K562 (cell line): ENCODE results near the gene CAST. TPM values are rescaled to one million over a fixed set of nuclear protein-coding genes. Genes with fewer than 3 reads are reported as not detected.
A peak's percentile ranks its signal among the peaks of the same experiment; 100 is the strongest.

Experiments used
- ATAC-seq: fragments of 200-7000 bp; cut with Tn5 transposase; 3 replicates; pipeline ENCODE4 v1.9.1; 2020; ENCODE audit warnings: moderate library complexity
- BruUV-seq: library from RNA; stranded (reverse); fragments of 400-500 nt; replicated peaks from 2 replicates; lab custom pipeline; 2021; lab: Mats Ljungman, UMichigan
- CTCF ChIA-PET: fragments of 300-600 bp; formaldehyde crosslinking; extraction: SDS; loops from one replicate; lab custom pipeline; 2021; ENCODE audit warnings: low intra/inter-chr PET ratio; lab: Yijun Ruan, JAX
- POLR2A ChIA-PET: fragments of 300-600, 350-650 bp; sonication (Branson Sonifier 250); formaldehyde crosslinking; extraction: SDS; loops from one replicate; lab custom pipeline; 2021; ENCODE audit warnings: antibody characterized with exemption, inconsistent platforms; lab: Yijun Ruan, JAX
- DNase-seq, 4 experiments: peaks; one replicate each; pipeline versions ENCODE4 v3.0.0 to v3.0.0-alpha.2; 2011 to 2018; ENCODE audit warnings: low spot score in 3 of 4, mixed read lengths in 3 of 4; ENCODE audit errors: extremely low read depth in 1 of 4
- FAIRE-seq: peaks from 2 replicates; lab custom pipeline; 2011; peaks lifted over from hg19 to GRCh38; lab: Jason Lieb, UNC
- H2AFZ ChIP-seq: 2 replicates; pipeline ENCODE4 v1.6.0; 2011; ENCODE audit warnings: low read depth, low read length, control low read depth, inconsistent platforms
- H3K27ac ChIP-seq: fragments of 200-600 bp; 3 replicates; pipeline ENCODE4 v1.8.0; 2011; ENCODE audit warnings: low read depth, mild to moderate bottlenecking, control low read depth, inconsistent platforms, low read length, moderate library complexity, mixed read lengths; ENCODE audit errors: extremely low read depth
- H3K27me3 ChIP-seq, 2 experiments: fragments of 300-600 bp in 1 of 2; 2 replicates in 1 of 2; 3 replicates in 1 of 2; pipeline versions ENCODE4 v1.6.0 to v1.8.0; 2011; ENCODE audit warnings: inconsistent platforms in 2 of 2, low read length in 2 of 2, mild to moderate bottlenecking in 1 of 2, mixed read lengths in 1 of 2, moderate library complexity in 1 of 2; ENCODE audit not compliant: control insufficient read depth in 2 of 2, insufficient read depth in 2 of 2
- H3K36me3 ChIP-seq: fragments of 300-600 bp; 3 replicates; pipeline ENCODE4 v1.8.0; 2011; ENCODE audit warnings: mild to moderate bottlenecking, low read length, inconsistent platforms; ENCODE audit not compliant: control insufficient read depth, insufficient read depth
- H3K4me1 ChIP-seq, 2 experiments: fragments of 200-600 bp in 1 of 2; replicated peaks in 1 of 2; 2 replicates in 1 of 2; 3 replicates in 1 of 2; pipeline versions ENCODE4 v1.5.1 to v1.8.0; 2011; ENCODE audit warnings: inconsistent platforms in 2 of 2, low read length in 2 of 2, mild to moderate bottlenecking in 1 of 2, mixed read lengths in 1 of 2, moderate library complexity in 1 of 2; ENCODE audit not compliant: control insufficient read depth in 2 of 2, insufficient read depth in 2 of 2
- H3K4me2 ChIP-seq: 2 replicates; pipeline ENCODE4 v1.6.1; 2011; ENCODE audit warnings: low read length, control low read depth, inconsistent platforms, mixed read lengths; ENCODE audit not compliant: insufficient read depth
- H3K4me3 ChIP-seq: fragments of 200-600 bp; sonication (generic), shearing (Covaris generic); 2 replicates; pipeline ENCODE4 v1.5.1; 2016; ENCODE audit warnings: control low read depth, inconsistent platforms
- H3K79me2 ChIP-seq: fragments of 200-600 bp; 3 replicates; pipeline ENCODE4 v1.8.0; 2011; ENCODE audit warnings: low read length, inconsistent platforms; ENCODE audit not compliant: control insufficient read depth, insufficient read depth
- H3K9ac ChIP-seq, 2 experiments: 2 replicates each; pipeline versions ENCODE4 v1.6.0 to v1.6.1; 2011; ENCODE audit warnings: low read depth in 2 of 2, low read length in 2 of 2, control low read depth in 1 of 2, inconsistent platforms in 1 of 2, mild to moderate bottlenecking in 1 of 2, mixed read lengths in 1 of 2; ENCODE audit not compliant: insufficient read depth in 1 of 2
- H3K9me1 ChIP-seq: one replicate; pipeline ENCODE4 v1.6.0; 2011; ENCODE audit warnings: inconsistent platforms, mild to moderate bottlenecking, low read length, moderate library complexity; ENCODE audit not compliant: control insufficient read depth, insufficient read depth
- H3K9me3 ChIP-seq: replicated peaks from 2 replicates; pipeline ENCODE4 v1.5.1; 2011; ENCODE audit warnings: low read depth, low read length, inconsistent platforms; ENCODE audit not compliant: control insufficient read depth, insufficient read depth
- H4K20me1 ChIP-seq: replicated peaks from 2 replicates; pipeline ENCODE4 v1.6.1; 2011; ENCODE audit warnings: low read length, inconsistent platforms, mixed read lengths; ENCODE audit not compliant: control insufficient read depth, insufficient read depth
- GTF2E2 ChIP-seq: fragments of 200-800 bp; sonication (Bioruptor generic); IDR thresholded peaks from 2 replicates; pipeline ENCODE4 v1.6.1; 2016; ENCODE audit warnings: missing genetic modification characterization, missing compliant biosample characterization
- ILF3 ChIP-seq: fragments of 450-650 bp; IDR thresholded peaks from 2 replicates; pipeline ENCODE4 v1.6.1; 2018; ENCODE audit warnings: antibody characterized with exemption, mild to moderate bottlenecking, moderate library complexity, borderline replicate concordance
- JUND ChIP-seq, 2 experiments: IDR thresholded peaks; 2 replicates in 1 of 2; 3 replicates in 1 of 2; pipeline ENCODE4 v1.6.1; 2011; ENCODE audit warnings: borderline replicate concordance in 2 of 2, low read depth in 2 of 2, low read length in 2 of 2, improper control_type of control experiment in 1 of 2, missing biosample characterization in 1 of 2, missing genetic modification characterization in 1 of 2, missing genetic modification reagents in 1 of 2
- KAT2B ChIP-seq: IDR thresholded peaks from one replicate; pipeline ENCODE4 v1.6.1; 2012; ENCODE audit warnings: low read depth, mild to moderate bottlenecking, control low read depth, inconsistent platforms, low read length, moderate library complexity
- NR1H2 ChIP-seq: sonication (generic); formaldehyde crosslinking; IDR thresholded peaks from 2 replicates; pipeline ENCODE4 v1.4.0; 2020; ENCODE audit warnings: mild to moderate bottlenecking, missing genetic modification reagents
- PHB ChIP-seq: fragments of 250-450 bp; sonication (Bioruptor Pico); IDR thresholded peaks from 2 replicates; pipeline ENCODE4 v1.5.0; 2021
- ZNF134 ChIP-seq: fragments of 250-450 bp; sonication (Bioruptor Pico); conservative IDR thresholded peaks from 2 replicates; pipeline ENCODE4 v1.4.0; 2020
- WGBS: fragments of 100-300 bp; shearing (Covaris generic); methylation state at CpG from one replicate; pipeline ENCODE4 v1.1.6; 2016; ENCODE audit warnings: low coverage, mixed read lengths; ENCODE audit not compliant: insufficient coverage; ENCODE audit errors: missing lambda C conversion rate; 5-methylcytosine and 5-hydroxymethylcytosine counted together
- in situ Hi-C: fragments of 300-500 bp; cut with MboI; formaldehyde crosslinking; loops from 4 replicates; pipeline ENCODE4 v1.15.0; 2018; ENCODE audit warnings: inconsistent platforms, mixed read lengths
- intact Hi-C: fragments of 100-400 bp; cut with micrococcal nuclease; formaldehyde crosslinking; loops from 2 replicates; pipeline ENCODE4 v1.14.2; 2022
- polyA plus RNA-seq, 8 experiments: library from polyadenylated mRNA; depleted of rRNA in 4 of 8; stranded (reverse) in 5 of 8; unstranded in 3 of 8; fragments of >200 nt; fragmentation: Nextera tagmentation in 2 of 8; fragmentation: Illumina TruSeq in 1 of 8; extraction: Ambion mirVana in 2 of 8; extraction: Trizol in 1 of 8; gene quantifications; 2 replicates each; pipeline versions ENCODE4 v1.2.1 to v1.2.3, GENCODE V29; 2011 to 2014; ENCODE audit warnings: inconsistent platforms in 1 of 8, missing spikeins in 1 of 8
- total RNA-seq, 7 experiments: library from RNA; depleted of rRNA in 6 of 7; stranded (reverse); fragments of >200 nt in 6 of 7; fragmentation: Illumina TruSeq in 2 of 7; extraction: Trizol in 2 of 7; gene quantifications; 2 replicates each; pipeline versions ENCODE4 v1.2.1 to v1.2.3, GENCODE V29; 2011 to 2021; ENCODE audit warnings: low replicate concordance in 1 of 7
- TF ChIP-seq, protein P1 (sequence below): fragments of 250-450 bp; sonication (Bioruptor Pico); IDR thresholded peaks from 2 replicates; pipeline ENCODE4 v1.5.0; 2021
- TF ChIP-seq, protein P2 (sequence below): IDR thresholded peaks from 3 replicates; pipeline ENCODE4 v1.6.1; 2011; ENCODE audit warnings: borderline replicate concordance, mild to moderate bottlenecking; ENCODE audit not compliant: insufficient read length, insufficient read depth
- TF ChIP-seq, protein P3 (sequence below): fragments of 450-650 bp; conservative IDR thresholded peaks from 2 replicates; pipeline ENCODE4 v1.6.1; 2016; ENCODE audit warnings: missing genetic modification characterization, low read depth, mild to moderate bottlenecking, control low read depth, missing compliant biosample characterization
- TF ChIP-seq, protein P4 (sequence below): sonication (generic); formaldehyde crosslinking; IDR thresholded peaks from 2 replicates; pipeline ENCODE4 v1.8.1; 2022; ENCODE audit warnings: missing genetic modification reagents
- TF ChIP-seq, protein P5 (sequence below): fragments of 250-450 bp; sonication (Bioruptor Pico); IDR thresholded peaks from 2 replicates; pipeline ENCODE4 v1.8.0; 2022; ENCODE audit warnings: moderate library complexity, mild to moderate bottlenecking, inconsistent platforms
- TF ChIP-seq, protein P6 (sequence below): fragments of 200-800 bp; sonication (Bioruptor generic); IDR thresholded peaks from 2 replicates; pipeline ENCODE4 v1.6.1; 2017; ENCODE audit warnings: missing genetic modification characterization, missing compliant biosample characterization

Gene CAST
- total and polyA plus RNA-seq, 9 of the 15 experiments (the other 6 are each of a cell fraction or from before 2014, with no cell fraction given) = 55.5 to 136 (median 86.1) TPM

DNA sequence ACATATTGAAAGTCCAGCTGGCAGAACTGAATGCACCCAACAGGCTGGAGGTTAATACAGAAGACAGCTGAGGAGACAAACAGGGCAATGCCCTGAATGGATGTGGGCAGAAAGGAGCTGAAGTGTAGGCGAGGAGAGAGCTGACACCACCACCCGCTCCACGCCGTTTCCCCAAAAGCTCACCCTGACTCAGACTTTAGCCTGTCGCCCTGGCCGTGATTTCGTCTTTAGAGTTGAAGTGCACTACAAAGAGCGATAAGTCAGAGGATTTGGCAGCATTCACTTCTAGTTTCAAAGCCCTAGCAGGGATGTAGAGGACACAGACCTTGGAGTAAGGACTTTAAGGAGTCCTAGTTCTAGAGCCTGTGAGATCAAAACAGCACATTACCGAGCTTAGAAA, 147.7 kb downstream of the CAST start:
- H4K20me1 ChIP-seq = no peaks in the 10 kb centered on the region
- intact Hi-C loops (loop anchor here (5.0 kb wide), 1 partner anchor 127 kb away; the partner anchor contains the start of gene LNPEP), in situ Hi-C loops (no loop called here)
- BruUV-seq = no TSS peak
- peaks cover 11 to 14% of the 10 kb centered on the region in 2 experiments; a peak in 4 of 5 replicates for H3K4me1 ChIP-seq
- peak overlapping the region; percentile 96 for H2AFZ ChIP-seq
- WGBS = 64% methylated on average over 9 of the region's 9 CpGs
- POLR2A ChIA-PET = no interaction called here
- H3K27me3 ChIP-seq = no peaks in the 10 kb centered on the region
- no peaks in the 10 kb centered on the region for H3K9me3 ChIP-seq
- ATAC-seq = no peak
- H3K79me2 ChIP-seq = peaks cover 12% of the 10 kb centered on the region; the same call in 2 of the 3 replicates
- H3K36me3 ChIP-seq = no peaks in the 10 kb centered on the region
- no peak for DNase-seq
- CTCF ChIA-PET = no interaction called here
- H3K9me1 ChIP-seq = no peaks in the 10 kb centered on the region
- peak overlapping the region; percentile 2; the same call in 1 of the 2 replicates for H3K4me2 ChIP-seq
- no peak overlapping the region for H3K27ac ChIP-seq
- no peak for FAIRE-seq
- H3K9ac ChIP-seq = no peak overlapping the region
- no peak overlapping the region for H3K4me3 ChIP-seq
- TF ChIP-seq GTF2E2 (tag) = no peak
- no peak for TF ChIP-seq ZNF134
- TF ChIP-seq, protein P1, sequence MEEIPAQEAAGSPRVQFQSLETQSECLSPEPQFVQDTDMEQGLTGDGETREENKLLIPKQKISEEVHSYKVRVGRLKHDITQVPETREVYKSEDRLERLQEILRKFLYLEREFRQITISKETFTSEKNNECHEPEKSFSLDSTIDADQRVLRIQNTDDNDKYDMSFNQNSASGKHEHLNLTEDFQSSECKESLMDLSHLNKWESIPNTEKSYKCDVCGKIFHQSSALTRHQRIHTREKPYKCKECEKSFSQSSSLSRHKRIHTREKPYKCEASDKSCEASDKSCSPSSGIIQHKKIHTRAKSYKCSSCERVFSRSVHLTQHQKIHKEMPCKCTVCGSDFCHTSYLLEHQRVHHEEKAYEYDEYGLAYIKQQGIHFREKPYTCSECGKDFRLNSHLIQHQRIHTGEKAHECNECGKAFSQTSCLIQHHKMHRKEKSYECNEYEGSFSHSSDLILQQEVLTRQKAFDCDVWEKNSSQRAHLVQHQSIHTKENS (CRISPR knock-in tag) = no peak
- TF ChIP-seq, protein P2, sequence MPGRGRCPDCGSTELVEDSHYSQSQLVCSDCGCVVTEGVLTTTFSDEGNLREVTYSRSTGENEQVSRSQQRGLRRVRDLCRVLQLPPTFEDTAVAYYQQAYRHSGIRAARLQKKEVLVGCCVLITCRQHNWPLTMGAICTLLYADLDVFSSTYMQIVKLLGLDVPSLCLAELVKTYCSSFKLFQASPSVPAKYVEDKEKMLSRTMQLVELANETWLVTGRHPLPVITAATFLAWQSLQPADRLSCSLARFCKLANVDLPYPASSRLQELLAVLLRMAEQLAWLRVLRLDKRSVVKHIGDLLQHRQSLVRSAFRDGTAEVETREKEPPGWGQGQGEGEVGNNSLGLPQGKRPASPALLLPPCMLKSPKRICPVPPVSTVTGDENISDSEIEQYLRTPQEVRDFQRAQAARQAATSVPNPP = no peak
- TF ChIP-seq, protein P3, sequence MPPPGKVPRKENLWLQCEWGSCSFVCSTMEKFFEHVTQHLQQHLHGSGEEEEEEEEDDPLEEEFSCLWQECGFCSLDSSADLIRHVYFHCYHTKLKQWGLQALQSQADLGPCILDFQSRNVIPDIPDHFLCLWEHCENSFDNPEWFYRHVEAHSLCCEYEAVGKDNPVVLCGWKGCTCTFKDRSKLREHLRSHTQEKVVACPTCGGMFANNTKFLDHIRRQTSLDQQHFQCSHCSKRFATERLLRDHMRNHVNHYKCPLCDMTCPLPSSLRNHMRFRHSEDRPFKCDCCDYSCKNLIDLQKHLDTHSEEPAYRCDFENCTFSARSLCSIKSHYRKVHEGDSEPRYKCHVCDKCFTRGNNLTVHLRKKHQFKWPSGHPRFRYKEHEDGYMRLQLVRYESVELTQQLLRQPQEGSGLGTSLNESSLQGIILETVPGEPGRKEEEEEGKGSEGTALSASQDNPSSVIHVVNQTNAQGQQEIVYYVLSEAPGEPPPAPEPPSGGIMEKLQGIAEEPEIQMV = no peak
- no peak for TF ChIP-seq NR1H2 (CRISPR knock-in tag)
- no peak for TF ChIP-seq JUND (IDR thresholded peaks at IDR 0.05; ENCODE audit: borderline replicate concordance, low read depth, low read length)
- no peak for TF ChIP-seq JUND (tag; IDR thresholded peaks at IDR 0.05; ENCODE audit: borderline replicate concordance, low read depth, low read length)
- no peak for TF ChIP-seq KAT2B
- TF ChIP-seq, protein P4, sequence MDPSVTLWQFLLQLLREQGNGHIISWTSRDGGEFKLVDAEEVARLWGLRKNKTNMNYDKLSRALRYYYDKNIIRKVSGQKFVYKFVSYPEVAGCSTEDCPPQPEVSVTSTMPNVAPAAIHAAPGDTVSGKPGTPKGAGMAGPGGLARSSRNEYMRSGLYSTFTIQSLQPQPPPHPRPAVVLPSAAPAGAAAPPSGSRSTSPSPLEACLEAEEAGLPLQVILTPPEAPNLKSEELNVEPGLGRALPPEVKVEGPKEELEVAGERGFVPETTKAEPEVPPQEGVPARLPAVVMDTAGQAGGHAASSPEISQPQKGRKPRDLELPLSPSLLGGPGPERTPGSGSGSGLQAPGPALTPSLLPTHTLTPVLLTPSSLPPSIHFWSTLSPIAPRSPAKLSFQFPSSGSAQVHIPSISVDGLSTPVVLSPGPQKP (CRISPR knock-in tag) = no peak
- TF ChIP-seq ILF3 = no peak
- TF ChIP-seq PHB = no peak
- TF ChIP-seq, protein P5, sequence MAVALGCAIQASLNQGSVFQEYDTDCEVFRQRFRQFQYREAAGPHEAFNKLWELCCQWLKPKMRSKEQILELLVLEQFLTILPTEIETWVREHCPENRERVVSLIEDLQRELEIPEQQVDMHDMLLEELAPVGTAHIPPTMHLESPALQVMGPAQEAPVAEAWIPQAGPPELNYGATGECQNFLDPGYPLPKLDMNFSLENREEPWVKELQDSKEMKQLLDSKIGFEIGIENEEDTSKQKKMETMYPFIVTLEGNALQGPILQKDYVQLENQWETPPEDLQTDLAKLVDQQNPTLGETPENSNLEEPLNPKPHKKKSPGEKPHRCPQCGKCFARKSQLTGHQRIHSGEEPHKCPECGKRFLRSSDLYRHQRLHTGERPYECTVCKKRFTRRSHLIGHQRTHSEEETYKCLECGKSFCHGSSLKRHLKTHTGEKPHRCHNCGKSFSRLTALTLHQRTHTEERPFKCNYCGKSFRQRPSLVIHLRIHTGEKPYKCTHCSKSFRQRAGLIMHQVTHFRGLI (CRISPR knock-in tag) = no peak
- TF ChIP-seq, protein P6, sequence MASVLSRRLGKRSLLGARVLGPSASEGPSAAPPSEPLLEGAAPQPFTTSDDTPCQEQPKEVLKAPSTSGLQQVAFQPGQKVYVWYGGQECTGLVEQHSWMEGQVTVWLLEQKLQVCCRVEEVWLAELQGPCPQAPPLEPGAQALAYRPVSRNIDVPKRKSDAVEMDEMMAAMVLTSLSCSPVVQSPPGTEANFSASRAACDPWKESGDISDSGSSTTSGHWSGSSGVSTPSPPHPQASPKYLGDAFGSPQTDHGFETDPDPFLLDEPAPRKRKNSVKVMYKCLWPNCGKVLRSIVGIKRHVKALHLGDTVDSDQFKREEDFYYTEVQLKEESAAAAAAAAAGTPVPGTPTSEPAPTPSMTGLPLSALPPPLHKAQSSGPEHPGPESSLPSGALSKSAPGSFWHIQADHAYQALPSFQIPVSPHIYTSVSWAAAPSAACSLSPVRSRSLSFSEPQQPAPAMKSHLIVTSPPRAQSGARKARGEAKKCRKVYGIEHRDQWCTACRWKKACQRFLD = no peak
